ENCODE data around the gene PDIA2. TPM values are rescaled to one million over a fixed set of nuclear protein-coding genes. Genes with fewer than 3 reads are reported as not detected.
"Not testable (repeated sequence)": the region's sequence is repeated elsewhere in the genome, so short reads cannot be mapped to it uniquely, and the experiment has no call there.

PDIA2 gene
- total RNA-seq, 1 experiment from 2014 or later = not detected

DNA sequence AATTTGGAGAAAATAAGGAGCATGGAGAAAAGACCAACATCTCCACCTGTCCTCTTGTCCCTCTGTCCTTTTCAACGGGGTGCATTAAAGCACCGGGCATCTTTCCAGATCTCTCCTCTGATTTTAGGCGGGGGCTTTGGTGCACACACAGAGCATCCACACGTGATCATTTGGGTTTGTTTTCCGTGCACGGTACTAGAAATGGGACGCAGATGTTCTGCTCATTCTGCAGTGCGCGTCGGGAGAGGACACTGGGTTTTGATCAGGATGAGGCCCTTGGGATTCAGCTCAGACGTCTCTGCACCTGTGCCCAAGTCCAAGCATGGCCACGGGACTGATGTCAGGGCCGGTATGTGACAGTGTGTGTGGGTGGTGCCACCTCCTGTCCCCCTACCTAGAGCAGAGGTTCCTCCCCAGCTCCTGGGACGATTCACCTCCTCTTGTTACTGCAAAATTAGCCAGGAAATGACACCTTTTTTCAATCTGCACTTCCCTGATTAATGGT is 31.9 kb downstream of the PDIA2 start:
- peak; percentile 63 for DNase-seq (ENCODE audit: low spot score)
- in situ Hi-C loops (cut with HindIII; ENCODE audit: low sequenced_read_pairs) = no loop called here

GRCh38 chr16:316741-317464 is 33.9 kb downstream of the PDIA2 start:
- DNase-seq (ENCODE audit: low spot score) = no peak
- in situ Hi-C loops (cut with HindIII; ENCODE audit: low sequenced_read_pairs) = no loop called here

DNA sequence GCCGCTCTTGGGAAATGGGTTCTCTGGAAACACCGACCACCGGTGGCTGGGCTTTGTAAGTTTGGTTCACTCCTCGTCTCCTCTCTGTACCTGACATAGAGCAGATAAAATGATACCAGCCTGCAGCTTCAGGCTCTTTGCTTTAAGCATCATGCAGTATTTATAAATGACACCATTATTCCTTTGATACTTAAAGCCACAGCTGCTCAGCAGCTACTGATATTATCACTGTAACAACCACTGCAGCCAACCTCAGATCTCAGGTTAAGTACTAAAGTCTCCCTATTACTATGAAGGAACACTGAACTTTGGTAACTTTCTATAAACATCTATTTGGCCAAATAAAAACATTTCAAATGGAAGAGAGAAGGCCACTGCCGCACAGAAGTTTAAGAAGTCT is 34.6 kb downstream of the PDIA2 start:
- in situ Hi-C loops (cut with HindIII; ENCODE audit: low sequenced_read_pairs) = no loop called here
- DNase-seq (ENCODE audit: low spot score) = no peak

GRCh38 chr16:318628-319027 is 35.7 kb downstream of the PDIA2 start:
- no peak for DNase-seq (ENCODE audit: low spot score)

DNA sequence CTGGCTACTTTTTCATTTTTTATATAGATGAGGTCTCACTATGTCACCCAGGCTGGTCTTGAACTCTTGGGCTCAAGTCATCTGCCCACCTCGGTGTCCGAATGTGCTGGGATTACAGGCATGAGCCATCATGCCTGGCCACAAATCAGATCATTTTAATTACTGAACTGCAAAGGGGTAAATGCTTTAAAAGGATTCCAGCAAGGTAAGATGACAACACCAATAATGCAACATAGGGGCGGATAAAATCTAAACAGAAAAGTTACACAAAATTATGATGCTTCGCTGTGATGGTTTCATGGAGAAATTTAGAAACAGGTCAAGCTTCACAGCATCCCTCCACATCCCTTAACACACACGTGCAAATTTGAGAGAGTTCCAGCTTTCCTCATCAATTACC is 37.2 kb downstream of the PDIA2 start:
- in situ Hi-C loops (cut with HindIII; ENCODE audit: low sequenced_read_pairs) = no loop called here
- no peak for DNase-seq (ENCODE audit: low spot score)

More at GRCh38 chr16:318628-319027, 35.7 kb downstream of the PDIA2 start:
- in situ Hi-C loops (cut with HindIII; ENCODE audit: low sequenced_read_pairs) = no loop called here

- DNase-seq (ENCODE audit: low spot score) = no peak
- in situ Hi-C loops (cut with HindIII; ENCODE audit: low sequenced_read_pairs) = no loop called here
Measured at GRCh38 chr16:321532-321931, 38.6 kb downstream of the PDIA2 start.

- DNase-seq (ENCODE audit: low spot score) = peak; percentile 57
- in situ Hi-C loops (cut with HindIII; ENCODE audit: low sequenced_read_pairs) = no loop called here
Measured at GRCh38 chr16:322476-323143, 39.6 kb downstream of the PDIA2 start.

GRCh38 chr16:324201-324450 is 41.2 kb downstream of the PDIA2 start:
- in situ Hi-C loops (cut with HindIII; ENCODE audit: low sequenced_read_pairs) = no loop called here
- no peak for DNase-seq (ENCODE audit: low spot score)

DNA sequence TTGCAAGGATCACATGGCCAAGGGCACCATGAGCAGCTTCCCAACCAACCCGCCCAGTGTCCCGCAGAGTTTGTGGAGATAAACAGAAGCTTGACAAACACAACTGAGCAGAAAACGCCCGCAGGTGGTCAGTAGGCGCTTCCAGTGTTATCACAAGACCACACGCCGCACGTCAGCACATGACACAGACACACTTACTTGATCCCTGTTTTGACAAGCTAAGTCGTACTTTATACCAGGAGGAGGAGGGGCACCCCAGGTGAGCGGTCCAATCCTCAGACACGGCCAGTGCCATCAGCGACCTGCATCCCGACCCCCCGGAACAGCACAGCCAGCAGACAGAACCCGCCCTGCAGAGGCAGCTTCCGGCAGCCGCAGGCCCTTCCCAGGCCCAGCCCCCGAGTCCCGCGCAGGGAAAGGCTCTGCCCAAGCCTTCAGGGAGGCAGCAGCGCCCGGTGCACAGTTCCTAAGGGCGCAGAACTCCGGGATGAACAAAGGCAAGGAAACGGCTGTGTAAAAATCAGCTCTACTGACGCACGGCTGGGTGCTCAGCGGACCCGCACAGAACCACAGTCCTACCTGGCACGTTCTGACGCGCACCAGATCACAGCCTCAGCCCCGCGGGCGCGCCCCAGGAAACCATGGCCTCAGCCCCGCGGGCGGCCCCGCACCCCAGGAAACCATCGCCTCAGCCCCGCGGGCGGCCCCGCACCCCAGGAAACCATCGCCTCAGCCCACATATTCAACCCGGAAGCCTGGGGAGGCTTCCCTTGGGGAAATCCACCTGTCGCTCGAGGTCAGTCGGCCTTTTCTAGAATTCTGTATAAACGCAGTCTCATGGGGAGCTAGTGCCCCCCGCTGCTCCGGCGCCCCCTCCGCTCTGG is 41.7 kb downstream of the PDIA2 start:
- no peak for DNase-seq (ENCODE audit: low spot score)
- in situ Hi-C loops (cut with HindIII; ENCODE audit: low sequenced_read_pairs) = no loop called here

DNA sequence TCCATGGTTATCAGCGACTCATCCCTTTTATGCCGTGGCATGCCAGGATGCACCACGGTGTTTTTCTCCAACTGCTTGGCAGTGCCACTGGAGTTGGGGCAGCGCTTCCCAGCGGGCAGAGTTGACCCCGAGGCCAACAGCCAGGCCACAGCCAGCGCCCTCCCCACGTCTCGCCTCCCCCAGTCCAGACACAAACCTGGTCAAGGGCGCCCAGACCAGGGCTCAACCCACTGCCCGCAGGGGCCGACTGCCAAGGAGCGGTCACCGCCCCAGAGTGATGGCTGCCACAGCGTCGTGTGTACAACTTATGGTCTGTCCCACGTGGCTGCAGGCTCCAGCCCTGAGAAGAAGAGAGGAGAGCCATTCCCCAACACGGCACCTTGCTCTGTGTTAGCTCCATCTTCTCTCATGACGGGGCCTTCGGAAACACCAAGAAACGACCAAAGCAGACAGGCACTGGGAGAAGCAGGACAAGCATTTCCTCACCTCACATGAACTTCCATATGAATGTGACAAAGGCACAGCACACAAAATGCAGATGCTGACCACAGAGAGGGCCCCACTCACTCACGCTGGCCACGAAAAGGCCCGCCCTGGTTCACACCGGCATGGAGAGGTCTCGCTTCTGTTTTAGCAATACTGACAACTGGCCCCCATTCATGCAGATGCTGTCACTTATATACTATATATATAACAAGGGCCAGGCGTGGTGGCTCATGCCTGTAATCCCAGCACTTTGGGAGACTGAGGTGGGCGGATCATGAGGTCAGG is 42.6 kb downstream of the PDIA2 start:
- in situ Hi-C loops (cut with HindIII; ENCODE audit: low sequenced_read_pairs) = no loop called here
- DNase-seq (ENCODE audit: low spot score) = no peak

- in situ Hi-C loops (cut with HindIII; ENCODE audit: low sequenced_read_pairs) = no loop called here
- peak; percentile 35 for DNase-seq (ENCODE audit: low spot score)
Measured at GRCh38 chr16:330741-331140, 47.8 kb downstream of the PDIA2 start.

DNA sequence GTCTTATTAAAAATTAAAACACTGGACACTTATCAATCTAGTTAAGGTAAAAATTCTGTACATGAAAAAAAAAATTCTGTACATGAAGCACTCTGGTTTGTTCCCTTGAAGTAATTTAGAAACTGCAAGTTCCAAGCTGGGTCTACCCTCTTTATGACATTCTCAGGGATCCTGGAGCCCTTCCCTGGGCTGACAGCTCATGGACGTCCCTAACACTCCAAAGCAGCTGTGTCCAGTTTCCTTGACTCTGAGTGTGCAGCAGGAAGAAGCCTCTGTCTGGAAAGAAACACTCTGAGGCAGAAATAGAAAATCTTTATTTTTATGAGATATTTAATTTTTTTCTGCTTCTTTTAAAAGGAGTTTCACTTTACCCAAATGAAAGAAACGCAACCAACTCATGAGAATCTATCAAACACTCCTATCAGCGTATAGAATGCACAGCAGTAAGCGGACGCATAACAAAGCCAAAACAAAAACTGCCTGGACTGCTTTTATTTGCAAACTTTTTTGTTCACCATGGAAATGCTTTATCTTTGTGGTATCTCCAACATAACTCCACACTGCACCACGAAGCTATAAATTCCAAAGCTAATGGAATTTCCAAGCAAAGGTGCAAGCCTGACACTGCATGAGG is 48.3 kb downstream of the PDIA2 start:
- DNase-seq (ENCODE audit: low spot score); in situ Hi-C loops (cut with HindIII; ENCODE audit: low sequenced_read_pairs): not testable (repeated sequence)

GRCh38 chr16:333406-334094 is 50.6 kb downstream of the PDIA2 start:
- no peak for DNase-seq (ENCODE audit: low spot score)
- in situ Hi-C loops (cut with HindIII; ENCODE audit: low sequenced_read_pairs) = no loop called here

DNA sequence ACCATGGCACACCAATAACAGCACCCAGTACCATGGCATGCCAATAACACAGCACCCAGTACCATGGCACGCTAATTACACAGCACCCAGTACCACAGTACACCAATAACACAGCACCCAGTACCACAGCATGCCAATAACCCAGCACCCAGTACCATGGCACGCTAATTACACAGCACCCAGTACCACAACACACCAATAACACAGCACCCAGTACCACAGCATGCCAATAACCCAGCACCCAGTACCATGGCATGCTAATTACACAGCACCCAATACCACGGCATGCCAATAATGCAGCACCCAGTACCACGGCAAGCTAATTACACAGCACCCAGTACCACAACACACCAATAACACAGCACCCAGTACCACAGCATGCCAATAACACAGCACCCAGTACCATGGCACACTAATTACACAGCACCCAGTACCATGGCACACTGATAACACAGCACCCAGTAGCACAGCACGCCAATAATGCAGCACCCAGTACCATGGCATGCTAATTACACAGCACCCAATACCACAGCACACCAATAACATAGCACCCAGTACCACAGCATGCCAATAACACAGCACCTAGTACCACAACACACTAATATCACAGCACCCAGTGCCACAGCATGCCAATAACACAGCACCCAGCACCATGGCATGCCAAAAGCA is 51.3 kb downstream of the PDIA2 start:
- DNase-seq (ENCODE audit: low spot score); in situ Hi-C loops (cut with HindIII; ENCODE audit: low sequenced_read_pairs): not testable (repeated sequence)

- DNase-seq (ENCODE audit: low spot score); in situ Hi-C loops (cut with HindIII; ENCODE audit: low sequenced_read_pairs): not testable (repeated sequence)
Measured at GRCh38 chr16:334861-335632, 52.1 kb downstream of the PDIA2 start.

DNA sequence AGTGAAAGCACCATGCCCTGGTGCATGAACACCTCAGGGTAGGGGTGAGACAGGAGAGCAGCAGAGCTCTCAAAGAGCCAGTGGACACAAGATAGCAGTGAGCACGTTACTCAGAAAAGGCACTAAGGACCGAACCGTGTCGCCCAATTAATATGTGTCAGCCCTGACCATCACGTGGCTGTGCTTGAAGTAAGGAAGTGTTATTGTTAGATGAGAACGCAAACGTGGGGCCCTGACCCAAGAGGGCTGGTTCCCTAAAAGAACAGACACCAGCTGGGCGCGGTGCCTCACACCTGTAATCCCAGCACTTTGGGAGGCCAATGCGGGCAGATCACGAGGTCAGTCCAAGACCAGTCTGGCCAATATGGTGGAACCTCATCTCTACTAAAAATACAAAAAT is 53.3 kb downstream of the PDIA2 start:
- DNase-seq (ENCODE audit: low spot score) = no peak
- in situ Hi-C loops (cut with HindIII; ENCODE audit: low sequenced_read_pairs) = no loop called here

Data from G401 (cell line).